WTC11 (cell line): ENCODE results near the gene CLDN5. TPM values are rescaled to one million over a fixed set of nuclear protein-coding genes. Genes with fewer than 3 reads are reported as not detected.

Source experiments
- ATAC-seq: fragments of 200-7000 bp; cut with Tn5 transposase; 2 replicates; pipeline ENCODE4 v1.10.0; 2021; ENCODE audit warnings: mild to moderate bottlenecking, moderate library complexity
- CTCF ChIA-PET: fragments of 300-600 bp; sonication (Branson Sonifier 250); formaldehyde crosslinking; loops from one replicate; lab custom pipeline; 2021; ENCODE audit warnings: antibody characterized with exemption; lab: Charles Lee
- POLR2A ChIA-PET: fragments of 350-600 bp; sonication (Branson Sonifier 250); formaldehyde crosslinking; loops from one replicate; lab custom pipeline; 2021; ENCODE audit warnings: antibody characterized with exemption; lab: Charles Lee
- DNase-seq: peaks from one replicate; pipeline ENCODE4 v3.0.0; 2021; ENCODE audit warnings: low spot score
- H3K27ac Mint-ChIP-seq: 2 replicates; pipeline ENCODE4 v1.8.0; 2021; ENCODE audit warnings: mixed read lengths
- H3K27me3 Mint-ChIP-seq: 2 replicates; pipeline ENCODE4 v1.8.0; 2021; ENCODE audit warnings: low read depth, mild to moderate bottlenecking, moderate library complexity, mixed read lengths
- H3K36me3 Mint-ChIP-seq: 2 replicates; pipeline ENCODE4 v1.8.0; 2021; ENCODE audit warnings: mixed read lengths
- H3K4me1 Mint-ChIP-seq: 2 replicates; pipeline ENCODE4 v1.8.0; 2022; ENCODE audit warnings: mixed read lengths
- H3K4me3 Mint-ChIP-seq: 2 replicates; pipeline ENCODE4 v1.8.0; 2021; ENCODE audit warnings: mild to moderate bottlenecking, moderate library complexity, mixed read lengths
- H3K9me3 Mint-ChIP-seq: 2 replicates; pipeline ENCODE4 v1.8.0; 2021; ENCODE audit warnings: mixed read lengths
- ATF1 ChIP-seq: sonication (generic); formaldehyde crosslinking; IDR thresholded peaks from 2 replicates; pipeline ENCODE4 v1.8.1; 2023; ENCODE audit warnings: mild to moderate bottlenecking, moderate library complexity, missing genetic modification reagents
- CTCF ChIP-seq: fragments of 200-600 bp; IDR thresholded peaks from 2 replicates; pipeline ENCODE4 v1.8.0; 2022; ENCODE audit warnings: antibody characterized with exemption
- E2F1 ChIP-seq: sonication (generic); formaldehyde crosslinking; IDR thresholded peaks from 2 replicates; pipeline ENCODE4 v1.8.0; 2022; ENCODE audit warnings: mild to moderate bottlenecking, missing genetic modification reagents
- E2F4 ChIP-seq: sonication (generic); formaldehyde crosslinking; IDR thresholded peaks from 2 replicates; pipeline ENCODE4 v1.8.1; 2022; ENCODE audit warnings: low read depth, mild to moderate bottlenecking, moderate library complexity, missing genetic modification reagents, borderline replicate concordance
- E2F5 ChIP-seq: sonication (generic); formaldehyde crosslinking; IDR thresholded peaks from 2 replicates; pipeline ENCODE4 v1.8.1; 2022; ENCODE audit warnings: mild to moderate bottlenecking, moderate library complexity, missing genetic modification reagents
- ETV6 ChIP-seq: sonication (generic); formaldehyde crosslinking; IDR thresholded peaks from 2 replicates; pipeline ENCODE4 v1.8.1; 2022; ENCODE audit warnings: mild to moderate bottlenecking, missing genetic modification reagents
- GABPB1 ChIP-seq: sonication (generic); formaldehyde crosslinking; IDR thresholded peaks from 2 replicates; pipeline ENCODE4 v1.8.1; 2023; ENCODE audit warnings: mild to moderate bottlenecking, missing genetic modification reagents
- HMGXB4 ChIP-seq: sonication (generic); formaldehyde crosslinking; IDR thresholded peaks from 2 replicates; pipeline ENCODE4 v1.8.1; 2023; ENCODE audit warnings: mild to moderate bottlenecking, moderate library complexity, missing genetic modification reagents
- IRF2 ChIP-seq: sonication (generic); formaldehyde crosslinking; IDR thresholded peaks from 2 replicates; pipeline ENCODE4 v1.8.0; 2022; ENCODE audit warnings: low read depth, missing genetic modification reagents, borderline replicate concordance
- KAT7 ChIP-seq: sonication (generic); formaldehyde crosslinking; IDR thresholded peaks from 2 replicates; pipeline ENCODE4 v1.8.1; 2023; ENCODE audit warnings: missing genetic modification reagents, mild to moderate bottlenecking, borderline replicate concordance
- NR1H2 ChIP-seq: sonication (generic); formaldehyde crosslinking; IDR thresholded peaks from 2 replicates; pipeline ENCODE4 v1.9.0; 2021; ENCODE audit warnings: mild to moderate bottlenecking, moderate library complexity, missing genetic modification reagents
- NR2C2 ChIP-seq: sonication (generic); formaldehyde crosslinking; IDR thresholded peaks from 2 replicates; pipeline ENCODE4 v1.8.0; 2022; ENCODE audit warnings: mild to moderate bottlenecking, missing genetic modification reagents
- NR3C1 ChIP-seq: sonication (generic); formaldehyde crosslinking; conservative IDR thresholded peaks from 2 replicates; pipeline ENCODE4 v1.8.1; 2023; ENCODE audit warnings: low read depth, mild to moderate bottlenecking, missing genetic modification reagents
- PREB ChIP-seq: sonication (generic); formaldehyde crosslinking; IDR thresholded peaks from 2 replicates; pipeline ENCODE4 v1.8.1; 2022; ENCODE audit warnings: mild to moderate bottlenecking, missing genetic modification reagents, moderate library complexity, borderline replicate concordance
- RELA ChIP-seq: sonication (generic); formaldehyde crosslinking; IDR thresholded peaks from 2 replicates; pipeline ENCODE4 v1.8.1; 2022; ENCODE audit warnings: missing genetic modification reagents, mild to moderate bottlenecking, borderline replicate concordance
- RORB ChIP-seq: fragments of 250-450 bp; sonication (Bioruptor Pico); IDR thresholded peaks from 2 replicates; pipeline ENCODE4 v1.9.0; 2021; ENCODE audit warnings: mild to moderate bottlenecking
- TEAD4 ChIP-seq: sonication (generic); formaldehyde crosslinking; IDR thresholded peaks from 2 replicates; pipeline ENCODE4 v1.8.0; 2022; ENCODE audit warnings: mild to moderate bottlenecking, missing genetic modification reagents
- TP53 ChIP-seq: sonication (generic); formaldehyde crosslinking; IDR thresholded peaks from 2 replicates; pipeline ENCODE4 v1.8.1; 2023; ENCODE audit warnings: mild to moderate bottlenecking, missing genetic modification reagents
- ZNF281 ChIP-seq: sonication (generic); formaldehyde crosslinking; IDR thresholded peaks from 2 replicates; pipeline ENCODE4 v1.8.0; 2023; ENCODE audit warnings: mild to moderate bottlenecking, missing genetic modification reagents
- ZNF416 ChIP-seq: fragments of 250-450 bp; sonication (Bioruptor Pico); IDR thresholded peaks from 2 replicates; pipeline ENCODE4 v1.9.0; 2021; ENCODE audit warnings: mild to moderate bottlenecking, inconsistent platforms
- ZSCAN18 ChIP-seq: fragments of 250-450 bp; sonication (Bioruptor Pico); IDR thresholded peaks from 2 replicates; pipeline ENCODE4 v2.1.2; 2022; ENCODE audit warnings: mild to moderate bottlenecking, moderate library complexity
- total RNA-seq: library from RNA; stranded (reverse); gene quantifications from 3 replicates; pipeline ENCODE4 v1.2.3, GENCODE V29; 2021

CLDN5 gene
- total RNA-seq, 1 experiment from 2014 or later = 1.0 TPM

GRCh38 chr22:19530751-19531150, 6.5 kb upstream of the CLDN5 start:
- Mint-ChIP-seq H3K4me1 (no peaks in the 10 kb centered on the region), H3K9me3 (no peaks in the 10 kb centered on the region), H3K27me3 (peaks cover 16% of the 10 kb centered on the region), H3K4me3 (no peak overlapping the region), H3K27ac (no peak overlapping the region), H3K36me3 (no peaks in the 10 kb centered on the region)
- TF ChIP-seq ATF1 (CRISPR knock-in tag) = no peak
- TF ChIP-seq NR2C2 (CRISPR knock-in tag) = no peak
- no peak for TF ChIP-seq NR1H2
- no peak for TF ChIP-seq RELA (CRISPR knock-in tag)
- no peak for TF ChIP-seq ZNF416 (CRISPR knock-in tag)
- TF ChIP-seq KAT7 (CRISPR knock-in tag) = no peak
- TF ChIP-seq ETV6 = no peak
- no peak for TF ChIP-seq E2F5
- no peak for TF ChIP-seq RORB (CRISPR knock-in tag)
- TF ChIP-seq GABPB1 (CRISPR knock-in tag) = no peak
- TF ChIP-seq ZNF281 = no peak
- TF ChIP-seq E2F4 (CRISPR knock-in tag) = no peak
- TF ChIP-seq NR3C1 = no peak
- TF ChIP-seq CTCF = no peak
- no peak for DNase-seq
- CTCF ChIA-PET = interaction anchor here (0.7 to 0.8 kb wide), 2 partner anchors 101 to 307 kb away, joined by 3 to 4 read pairs; no protein-coding TSS in a partner anchor
- POLR2A ChIA-PET = no interaction called here
- no peak for ATAC-seq

- DNase-seq (no peak), ATAC-seq (no peak)
- no peak overlapping the region for H3K27ac Mint-ChIP-seq
- H3K4me1 Mint-ChIP-seq = peaks cover 3% of the 10 kb centered on the region
- TF ChIP-seq CTCF (no peak), HMGXB4 (CRISPR knock-in tag) (no peak), ETV6 (no peak), ZSCAN18 (CRISPR knock-in tag) (no peak), IRF2 (CRISPR knock-in tag) (no peak), TEAD4 (CRISPR knock-in tag) (no peak), E2F1 (no peak), PREB (CRISPR knock-in tag) (no peak), TP53 (CRISPR knock-in tag) (no peak)
- TF ChIP-seq, all 79 proteins: peak for 0
- CTCF ChIA-PET = interaction anchor here (0.6 to 2.6 kb wide), 4 partner anchors 16 to 306 kb away, joined by 3 to 12 read pairs (median 4); no protein-coding TSS in a partner anchor
- POLR2A ChIA-PET = no interaction called here
- Mint-ChIP-seq H3K27me3 (peaks cover 25% of the 10 kb centered on the region), H3K36me3 (no peaks in the 10 kb centered on the region), H3K4me3 (no peak overlapping the region), H3K9me3 (no peaks in the 10 kb centered on the region)
These were observed 5.6 kb upstream of the CLDN5 start for GRCh38 chr22:19529811-19530210.
